Hematopoietic multipotent progenitor cell treated with erythropoietin and hydrocortisone succinate and interleukin-3 and kit ligand, for 8 days (in vitro differentiated cells): ENCODE data around the gene TRMT2A.
"Not testable (repeated sequence)": the region's sequence is repeated elsewhere in the genome, so short reads cannot be mapped to it uniquely, and the experiment has no call there.

ENCODE experiments used
- DNase-seq: peaks from one replicate; pipeline ENCODE4 v3.0.0-alpha.2; 2015

TRMT2A gene

GRCh38 chr22:20116951-20117632 lies at the start of gene TRMT2A:
TRMT2A (minus strand) TSS chr22:20117226; CDS start chr22:20116906, 320 bp downstream.
- DNase-seq = peak; percentile 97

- DNase-seq = no peak
Measured at GRCh38 chr22:20166703-20167102, 49.7 kb upstream of the TRMT2A start.

- no peak for DNase-seq
Measured at GRCh38 chr22:20165913-20166312, 48.9 kb upstream of the TRMT2A start.

GRCh38 chr22:20165421-20165820 lies 48.4 kb upstream of the TRMT2A start:
- no peak for DNase-seq

- DNase-seq = no peak
Measured at GRCh38 chr22:20164863-20165262, 47.8 kb upstream of the TRMT2A start.

GRCh38 chr22:20160041-20160440 lies 43.0 kb upstream of the TRMT2A start:
- no peak for DNase-seq

GRCh38 chr22:20159531-20159930 lies 42.5 kb upstream of the TRMT2A start:
- DNase-seq = not testable (repeated sequence)

- no peak for DNase-seq
Measured at GRCh38 chr22:20159076-20159475, 42.0 kb upstream of the TRMT2A start.

GRCh38 chr22:20158391-20159036 lies 41.5 kb upstream of the TRMT2A start:
- no peak for DNase-seq

GRCh38 chr22:20157430-20158183 lies 40.6 kb upstream of the TRMT2A start:
- no peak for DNase-seq

GRCh38 chr22:20156611-20157429 lies 39.8 kb upstream of the TRMT2A start:
- peak; percentile 69 for DNase-seq

GRCh38 chr22:20156042-20156389 lies 39.0 kb upstream of the TRMT2A start:
- DNase-seq = no peak

- no peak for DNase-seq
Measured at GRCh38 chr22:20155330-20156041, 38.5 kb upstream of the TRMT2A start.

GRCh38 chr22:20154602-20155187 lies 37.7 kb upstream of the TRMT2A start:
- DNase-seq = no peak

- no peak for DNase-seq
Measured at GRCh38 chr22:20153945-20154344, 36.9 kb upstream of the TRMT2A start.

- no peak for DNase-seq
Measured at GRCh38 chr22:20152464-20152890, 35.5 kb upstream of the TRMT2A start.

GRCh38 chr22:20151276-20151588 lies 34.2 kb upstream of the TRMT2A start:
- no peak for DNase-seq

GRCh38 chr22:20150381-20151275 lies 33.6 kb upstream of the TRMT2A start, which contains the start of gene CCDC188:
CCDC188 (minus strand) TSS chr22:20151055; CDS start chr22:20150986, 69 bp downstream.
- DNase-seq = no peak

GRCh38 chr22:20149257-20150250 lies 32.5 kb upstream of the TRMT2A start:
- DNase-seq = no peak

GRCh38 chr22:20148414-20148813 lies 31.4 kb upstream of the TRMT2A start:
- DNase-seq = no peak
